Hepatocyte (in vitro differentiated cells): ENCODE measurements around the gene LENG8. TPM values are rescaled to one million over a fixed set of nuclear protein-coding genes. Genes with fewer than 3 reads are reported as not detected.

ENCODE experiments used
- DNase-seq: peaks from one replicate; pipeline ENCODE4 v3.0.0-alpha.2; 2016; ENCODE audit warnings: low spot score
- H2AFZ ChIP-seq: fragments of 200-600 bp; sonication (generic); 2 replicates; pipeline ENCODE4 v1.6.0; 2016; ENCODE audit warnings: antibody characterized with exemption, mild to moderate bottlenecking
- H3K27ac ChIP-seq: fragments of 200-600 bp; sonication (generic); 2 replicates; pipeline ENCODE4 v1.5.1; 2016; ENCODE audit warnings: mild to moderate bottlenecking
- H3K27me3 ChIP-seq: fragments of 200-600 bp; sonication (generic); 2 replicates; pipeline ENCODE4 v1.6.1; 2016
- H3K36me3 ChIP-seq: fragments of 200-600 bp; sonication (generic); replicated peaks from 2 replicates; pipeline ENCODE4 v1.5.1; 2016; ENCODE audit warnings: low read depth; ENCODE audit not compliant: insufficient read depth
- H3K4me1 ChIP-seq: fragments of 200-600 bp; sonication (generic); 2 replicates; pipeline ENCODE4 v1.5.1; 2016; ENCODE audit warnings: mild to moderate bottlenecking, moderate library complexity; ENCODE audit not compliant: insufficient read depth
- H3K4me2 ChIP-seq: fragments of 200-600 bp; sonication (generic); 2 replicates; pipeline ENCODE4 v1.6.0; 2016
- H3K4me3 ChIP-seq: fragments of 200-600 bp; sonication (generic); 2 replicates; pipeline ENCODE4 v1.5.1; 2016; ENCODE audit warnings: mild to moderate bottlenecking
- H3K79me2 ChIP-seq: fragments of 200-600 bp; sonication (generic); 2 replicates; pipeline ENCODE4 v1.6.0; 2017; ENCODE audit warnings: mild to moderate bottlenecking
- H3K9me2 ChIP-seq: fragments of 200-600 bp; sonication (generic); replicated peaks from 2 replicates; pipeline ENCODE4 v1.6.0; 2017; ENCODE audit warnings: mild to moderate bottlenecking; ENCODE audit not compliant: insufficient read depth
- H3K9me3 ChIP-seq: fragments of 200-600 bp; sonication (generic); 2 replicates; pipeline ENCODE4 v1.5.1; 2016; ENCODE audit warnings: low read depth, mild to moderate bottlenecking
- H4K20me1 ChIP-seq: fragments of 200-600 bp; sonication (generic); 2 replicates; pipeline ENCODE4 v1.6.0; 2016; ENCODE audit warnings: mild to moderate bottlenecking; ENCODE audit not compliant: insufficient read depth, poor library complexity, severe bottlenecking
- EZH2 ChIP-seq: fragments of 200-600 bp; sonication (generic); IDR thresholded peaks from 2 replicates; pipeline ENCODE4 v1.6.1; 2016; ENCODE audit warnings: antibody characterized with exemption, mild to moderate bottlenecking, borderline replicate concordance
- EZH2phosphoT487 ChIP-seq: fragments of 200-600 bp; sonication (generic); IDR thresholded peaks from one replicate; pipeline ENCODE4 v1.6.1; 2018; ENCODE audit warnings: antibody characterized with exemption, mild to moderate bottlenecking, low read depth, moderate library complexity; ENCODE audit not compliant: unreplicated experiment, severe bottlenecking
- WGBS: methylation state at CpG from one replicate; pipeline ENCODE4 v1.1.6; 2016; ENCODE audit warnings: low lambda C conversion rate; ENCODE audit errors: missing lambda C conversion rate; 5-methylcytosine and 5-hydroxymethylcytosine counted together
- polyA plus RNA-seq: library from polyadenylated mRNA; unstranded; fragments of >200 nt; fragmentation: Nextera tagmentation; extraction: Ambion mirVana; gene quantifications from 2 replicates; pipeline ENCODE4 v1.2.1, GENCODE V29; 2016
- total RNA-seq: library from RNA; depleted of rRNA; stranded (reverse); fragments of >200 nt; gene quantifications from 2 replicates; pipeline ENCODE4 v1.2.3, GENCODE V29; 2014
- TF ChIP-seq, protein P1 (sequence below): fragments of 200-600 bp; sonication (generic); IDR thresholded peaks from 2 replicates; pipeline ENCODE4 v1.5.1; 2016; ENCODE audit warnings: antibody characterized with exemption, mild to moderate bottlenecking; ENCODE audit not compliant: poor library complexity

LENG8 gene
- total and polyA plus RNA-seq, 2 experiments from 2014 or later, result 36.6 to 54.0 TPM

DNA sequence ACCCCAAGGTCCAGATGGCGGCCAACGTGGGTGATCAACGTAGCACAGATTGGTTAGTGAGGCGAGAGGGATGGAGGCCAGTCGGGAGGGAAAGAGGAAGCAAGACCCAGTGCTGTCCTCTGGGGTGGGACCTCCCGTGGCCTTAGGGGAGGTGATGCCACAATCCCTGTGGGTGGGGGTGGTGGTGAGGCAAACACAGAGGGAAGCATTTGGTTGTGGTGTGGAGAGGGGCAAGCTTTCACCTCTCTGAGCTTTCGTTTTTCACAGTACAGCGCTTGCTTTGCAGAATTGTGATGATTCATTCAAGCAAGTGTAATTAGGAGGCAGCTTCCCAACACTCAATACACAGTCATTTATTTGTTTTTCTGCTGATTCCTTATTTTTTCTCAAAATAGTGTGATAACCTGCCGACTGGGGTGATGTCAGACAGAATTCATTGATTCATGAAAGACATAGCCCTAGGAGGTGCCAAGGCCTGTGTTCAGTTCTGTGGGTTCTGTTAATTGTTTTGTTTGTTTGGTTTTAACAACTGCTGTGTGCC, 2.4 kb downstream of the LENG8 start:
- Histone ChIP-seq H2AFZ (no peak overlapping the region), H3K27ac (peak overlapping the region; percentile 42), H3K9me3 (no peaks in the 10 kb centered on the region), H3K4me3 (no peak overlapping the region), H3K4me2 (peak overlapping the region; percentile 97), H3K27me3 (no peaks in the 10 kb centered on the region), H3K36me3 (peaks cover 4% of the 10 kb centered on the region), H3K9me2 (no peaks in the 10 kb centered on the region), H3K4me1 (peaks cover 24% of the 10 kb centered on the region), H4K20me1 (peaks cover 59% of the 10 kb centered on the region), H3K79me2 (peaks cover 85% of the 10 kb centered on the region)
- DNase-seq, result no peak
- TF ChIP-seq, protein P1, sequence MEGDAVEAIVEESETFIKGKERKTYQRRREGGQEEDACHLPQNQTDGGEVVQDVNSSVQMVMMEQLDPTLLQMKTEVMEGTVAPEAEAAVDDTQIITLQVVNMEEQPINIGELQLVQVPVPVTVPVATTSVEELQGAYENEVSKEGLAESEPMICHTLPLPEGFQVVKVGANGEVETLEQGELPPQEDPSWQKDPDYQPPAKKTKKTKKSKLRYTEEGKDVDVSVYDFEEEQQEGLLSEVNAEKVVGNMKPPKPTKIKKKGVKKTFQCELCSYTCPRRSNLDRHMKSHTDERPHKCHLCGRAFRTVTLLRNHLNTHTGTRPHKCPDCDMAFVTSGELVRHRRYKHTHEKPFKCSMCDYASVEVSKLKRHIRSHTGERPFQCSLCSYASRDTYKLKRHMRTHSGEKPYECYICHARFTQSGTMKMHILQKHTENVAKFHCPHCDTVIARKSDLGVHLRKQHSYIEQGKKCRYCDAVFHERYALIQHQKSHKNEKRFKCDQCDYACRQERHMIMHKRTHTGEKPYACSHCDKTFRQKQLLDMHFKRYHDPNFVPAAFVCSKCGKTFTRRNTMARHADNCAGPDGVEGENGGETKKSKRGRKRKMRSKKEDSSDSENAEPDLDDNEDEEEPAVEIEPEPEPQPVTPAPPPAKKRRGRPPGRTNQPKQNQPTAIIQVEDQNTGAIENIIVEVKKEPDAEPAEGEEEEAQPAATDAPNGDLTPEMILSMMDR, result no peak
- TF ChIP-seq EZH2 (no peak), EZH2phosphoT487 (no peak)
- whole genome bisulfite sequencing, result 79% methylated on average over 8 of the region's 9 CpGs

DNA sequence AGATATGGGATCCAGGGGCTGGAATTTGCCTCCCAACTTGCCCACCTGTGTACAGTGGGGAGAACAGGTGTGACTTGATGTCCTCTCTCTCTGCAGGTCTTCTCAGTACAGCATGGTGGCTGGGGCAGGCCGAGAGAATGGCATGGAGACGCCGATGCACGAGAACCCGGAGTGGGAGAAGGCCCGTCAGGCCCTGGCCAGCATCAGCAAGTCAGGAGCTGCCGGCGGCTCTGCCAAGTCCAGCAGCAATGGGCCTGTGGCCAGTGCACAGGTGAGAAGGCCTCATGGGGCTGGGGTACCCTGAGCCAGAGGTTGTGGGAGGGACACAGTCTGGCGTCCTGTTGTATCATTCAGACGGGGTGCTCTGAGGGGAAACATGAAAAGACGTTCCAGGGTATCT, 3.0 kb downstream of the LENG8 start:
- peaks cover 20% of the 10 kb centered on the region for H3K4me1 ChIP-seq
- no peak overlapping the region for H3K4me2 ChIP-seq
- peaks cover 83% of the 10 kb centered on the region for H3K79me2 ChIP-seq
- no peak overlapping the region for H3K4me3 ChIP-seq
- H3K9me3 ChIP-seq, result no peaks in the 10 kb centered on the region
- peaks cover 4% of the 10 kb centered on the region for H3K36me3 ChIP-seq
- no peak for DNase-seq
- H3K27me3 ChIP-seq, result no peaks in the 10 kb centered on the region
- 97% methylated on average over 11 of the region's 11 CpGs for WGBS
- peak overlapping the region; percentile 19 for H3K27ac ChIP-seq
- TF ChIP-seq EZH2phosphoT487 (no peak), EZH2 (no peak)
- TF ChIP-seq, protein P1, result no peak
- H3K9me2 ChIP-seq, result no peaks in the 10 kb centered on the region
- H4K20me1 ChIP-seq, result peaks cover 59% of the 10 kb centered on the region
- H2AFZ ChIP-seq, result no peak overlapping the region

DNA sequence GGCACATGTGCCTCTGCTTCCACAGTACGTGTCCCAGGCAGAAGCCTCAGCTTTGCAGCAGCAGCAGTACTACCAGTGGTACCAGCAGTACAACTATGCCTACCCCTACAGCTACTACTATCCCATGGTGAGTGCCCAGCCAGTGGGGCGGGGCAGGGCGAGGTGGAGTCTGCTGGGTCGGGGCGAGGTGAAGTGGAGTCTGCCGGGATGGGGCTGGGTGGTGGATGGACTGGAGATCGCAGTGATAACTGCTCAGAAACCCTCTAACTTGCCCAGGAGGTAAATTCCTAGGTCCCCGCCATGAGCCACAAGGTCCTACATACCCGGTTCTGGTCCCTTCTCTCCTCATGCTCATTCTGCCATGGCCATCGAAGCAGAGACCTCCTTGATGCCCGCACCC, 3.6 kb downstream of the LENG8 start:
- Histone ChIP-seq H3K4me1 (peaks cover 14% of the 10 kb centered on the region), H3K4me2 (no peak overlapping the region), H2AFZ (no peak overlapping the region), H3K79me2 (peaks cover 79% of the 10 kb centered on the region), H3K27me3 (no peaks in the 10 kb centered on the region), H3K36me3 (peaks cover 4% of the 10 kb centered on the region), H3K9me2 (no peaks in the 10 kb centered on the region), H3K9me3 (no peaks in the 10 kb centered on the region), H4K20me1 (peaks cover 59% of the 10 kb centered on the region), H3K4me3 (no peak overlapping the region), H3K27ac (no peak overlapping the region)
- TF ChIP-seq EZH2phosphoT487 (no peak), EZH2 (no peak)
- TF ChIP-seq, protein P1, result no peak
- DNase-seq, result no peak
- 95% methylated on average over 6 of the region's 11 CpGs for WGBS
